Hippocampal formation (tissue), 2 donors: ENCODE data around the gene RAVER2.
A peak's percentile ranks its signal among the peaks of the same experiment; 100 is the strongest.
"Not testable (repeated sequence)": the region's sequence is repeated elsewhere in the genome, so short reads cannot be mapped to it uniquely, and the experiment has no call there.

Source experiments
- DNase-seq, 2 donors: peaks; one replicate each; lab custom pipeline; 2025; lab: John Stamatoyannopoulos, UW

The RAVER2 gene, protein sequence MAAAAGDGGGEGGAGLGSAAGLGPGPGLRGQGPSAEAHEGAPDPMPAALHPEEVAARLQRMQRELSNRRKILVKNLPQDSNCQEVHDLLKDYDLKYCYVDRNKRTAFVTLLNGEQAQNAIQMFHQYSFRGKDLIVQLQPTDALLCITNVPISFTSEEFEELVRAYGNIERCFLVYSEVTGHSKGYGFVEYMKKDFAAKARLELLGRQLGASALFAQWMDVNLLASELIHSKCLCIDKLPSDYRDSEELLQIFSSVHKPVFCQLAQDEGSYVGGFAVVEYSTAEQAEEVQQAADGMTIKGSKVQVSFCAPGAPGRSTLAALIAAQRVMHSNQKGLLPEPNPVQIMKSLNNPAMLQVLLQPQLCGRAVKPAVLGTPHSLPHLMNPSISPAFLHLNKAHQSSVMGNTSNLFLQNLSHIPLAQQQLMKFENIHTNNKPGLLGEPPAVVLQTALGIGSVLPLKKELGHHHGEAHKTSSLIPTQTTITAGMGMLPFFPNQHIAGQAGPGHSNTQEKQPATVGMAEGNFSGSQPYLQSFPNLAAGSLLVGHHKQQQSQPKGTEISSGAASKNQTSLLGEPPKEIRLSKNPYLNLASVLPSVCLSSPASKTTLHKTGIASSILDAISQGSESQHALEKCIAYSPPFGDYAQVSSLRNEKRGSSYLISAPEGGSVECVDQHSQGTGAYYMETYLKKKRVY

DNA sequence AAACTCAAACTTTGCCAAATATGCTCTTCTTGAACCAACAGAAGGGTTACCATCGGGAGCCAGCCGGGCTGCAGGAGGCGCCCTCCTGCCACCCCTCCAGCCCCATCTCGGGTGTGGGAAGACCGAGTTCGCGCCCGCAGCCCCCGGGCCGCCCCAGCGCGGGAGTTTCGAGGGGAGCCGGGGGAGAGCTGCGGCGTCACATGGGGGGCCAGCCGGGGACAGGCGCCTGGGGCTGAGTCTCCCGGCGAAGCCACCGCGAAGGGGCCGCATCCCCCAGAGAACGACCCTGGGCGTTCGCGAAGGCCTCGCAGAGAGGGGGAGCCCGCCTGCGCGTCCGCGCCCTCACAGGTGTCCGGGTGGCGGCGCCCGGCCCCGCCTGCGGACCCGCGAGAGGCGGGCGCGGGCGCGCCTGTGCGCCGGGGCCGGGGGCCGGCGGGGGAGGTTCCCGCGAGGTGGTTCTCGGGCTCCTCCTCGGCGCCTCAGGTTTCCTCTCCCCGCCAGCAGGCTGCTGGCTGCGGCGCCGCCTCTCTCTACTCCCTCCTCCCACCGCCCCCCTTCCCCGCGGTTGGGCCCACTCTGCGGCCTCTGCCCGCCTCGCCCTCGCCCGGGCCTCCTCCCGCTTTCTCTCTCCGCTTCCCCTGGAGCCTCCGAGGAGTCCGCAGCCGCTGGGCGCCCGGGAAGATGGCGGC, at the start of gene RAVER2:
TSS of gene RAVER2 (plus strand) at position 584 of the 689 bp plus-strand sequence. CDS start at position 682, 98 bp downstream.
- peak; percentile 40 to 42 for DNase-seq

GRCh38 chr1:64696879-64697278, 48.0 kb upstream of the RAVER2 start:
- DNase-seq: no peak

- DNase-seq: no peak
These were observed 45.5 kb upstream of the RAVER2 start for GRCh38 chr1:64699327-64699726.

GRCh38 chr1:64701071-64701470, 43.8 kb upstream of the RAVER2 start:
- DNase-seq: no peak

GRCh38 chr1:64701886-64702285, 43.0 kb upstream of the RAVER2 start:
- DNase-seq: no peak

GRCh38 chr1:64702670-64703069, 42.2 kb upstream of the RAVER2 start:
- DNase-seq: not testable (repeated sequence)

DNA sequence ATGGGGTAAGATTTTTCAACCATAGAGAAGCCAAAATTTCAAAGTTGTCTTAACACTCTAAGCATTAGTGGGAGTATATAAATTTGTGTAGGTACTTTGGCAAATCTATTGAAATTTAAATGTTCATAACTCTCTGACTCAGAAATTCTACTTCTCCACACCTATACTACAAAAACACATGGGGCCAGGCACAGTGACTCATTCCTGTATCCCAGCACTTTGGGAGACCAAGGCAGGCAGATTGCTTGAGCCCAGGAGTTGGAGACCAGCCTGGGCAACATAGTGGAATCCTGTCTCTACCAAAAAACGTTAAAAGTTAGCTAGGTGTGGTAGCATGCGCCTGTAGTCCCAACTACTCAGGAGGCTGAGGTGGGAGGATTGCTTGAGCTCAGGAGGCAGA, 41.3 kb upstream of the RAVER2 start:
- no peak for DNase-seq

- no peak for DNase-seq
These were observed 39.3 kb upstream of the RAVER2 start for GRCh38 chr1:64705591-64705990.

GRCh38 chr1:64711266-64711665, 33.6 kb upstream of the RAVER2 start:
- DNase-seq: no peak

- no peak for DNase-seq
These were observed 32.8 kb upstream of the RAVER2 start for GRCh38 chr1:64712049-64712448.

DNA sequence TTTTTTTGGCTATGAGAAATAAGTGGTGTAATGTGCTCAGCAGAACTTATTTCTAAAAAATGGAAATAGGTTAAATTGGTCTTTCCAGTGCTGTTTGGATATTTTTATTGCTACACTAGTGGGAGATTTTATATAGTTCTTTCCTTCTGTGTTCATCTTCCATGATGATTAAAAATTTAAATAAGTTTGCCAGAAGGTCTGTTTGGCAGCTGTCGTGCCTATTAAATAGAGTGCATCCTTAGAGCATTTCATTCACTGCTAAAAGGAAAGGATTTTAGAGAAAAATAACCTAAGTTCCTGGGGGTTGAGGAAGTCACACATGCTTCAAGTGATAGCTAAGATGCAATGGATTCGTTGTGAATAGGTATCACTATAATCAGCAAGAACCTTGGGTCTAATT, 29.7 kb upstream of the RAVER2 start:
- no peak for DNase-seq

DNA sequence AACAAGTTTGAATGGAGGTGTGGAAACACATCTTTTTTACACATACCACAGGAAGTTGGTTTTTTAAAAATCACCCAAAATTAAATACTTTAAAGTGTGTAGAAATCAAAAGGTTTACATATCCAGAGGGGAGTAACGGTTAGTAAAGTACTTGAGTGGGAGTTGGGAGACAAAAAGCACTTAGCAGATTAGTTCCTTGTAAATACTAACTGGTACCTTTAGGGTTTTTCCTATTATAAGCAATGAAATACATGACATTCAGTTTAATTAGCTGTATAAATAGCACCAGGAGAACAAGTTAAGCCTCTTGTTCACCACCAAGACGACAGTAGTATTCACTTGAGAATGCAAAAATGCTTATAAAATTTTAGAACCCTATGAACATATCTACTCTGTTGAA, 23.7 kb upstream of the RAVER2 start:
- DNase-seq: no peak

GRCh38 chr1:64721576-64722145, 23.2 kb upstream of the RAVER2 start:
- no peak for DNase-seq

GRCh38 chr1:64727861-64728260, 17.0 kb upstream of the RAVER2 start:
- DNase-seq: no peak

- DNase-seq: no peak
These were observed 11.1 kb upstream of the RAVER2 start for GRCh38 chr1:64733581-64734286.

DNA sequence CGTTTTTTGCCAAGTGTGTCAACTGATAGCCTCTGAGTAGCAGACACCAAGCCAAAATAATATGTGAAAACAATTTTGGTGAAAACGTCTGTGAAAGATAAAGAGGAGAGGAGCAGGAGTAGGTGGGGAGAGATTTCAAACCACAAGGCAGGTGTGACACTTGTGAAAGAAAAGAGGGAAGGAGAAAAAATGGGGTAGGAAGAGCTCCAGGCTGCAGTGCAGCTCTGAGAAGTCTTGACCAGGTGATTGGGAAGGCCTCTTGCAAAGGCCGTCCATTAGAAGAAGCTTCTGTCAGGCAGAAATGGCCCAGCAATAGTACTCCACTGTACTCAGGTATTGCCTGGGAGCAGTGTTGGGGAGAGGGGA, 10.6 kb upstream of the RAVER2 start:
- no peak for DNase-seq

DNA sequence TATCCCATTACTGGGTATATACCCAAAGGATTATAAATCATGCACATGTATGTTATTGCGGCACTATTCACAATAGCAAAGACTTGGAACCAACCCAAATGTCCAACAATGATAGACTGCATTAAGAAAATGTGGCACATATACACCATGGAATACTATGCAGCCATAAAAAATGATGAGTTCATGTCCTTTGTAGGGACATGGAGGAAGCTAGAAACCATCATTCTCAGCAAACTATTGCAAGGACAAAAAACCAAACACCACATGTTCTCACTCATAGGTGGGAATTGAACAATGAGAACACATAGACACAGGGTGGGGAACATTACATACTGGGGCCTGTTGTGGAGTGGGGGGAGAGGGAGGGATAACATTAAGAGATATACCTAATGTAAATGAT, 4.2 kb upstream of the RAVER2 start:
- DNase-seq: not testable (repeated sequence)

- no peak for DNase-seq
These were observed 852 bp upstream of the RAVER2 start for GRCh38 chr1:64743954-64744491.

DNA sequence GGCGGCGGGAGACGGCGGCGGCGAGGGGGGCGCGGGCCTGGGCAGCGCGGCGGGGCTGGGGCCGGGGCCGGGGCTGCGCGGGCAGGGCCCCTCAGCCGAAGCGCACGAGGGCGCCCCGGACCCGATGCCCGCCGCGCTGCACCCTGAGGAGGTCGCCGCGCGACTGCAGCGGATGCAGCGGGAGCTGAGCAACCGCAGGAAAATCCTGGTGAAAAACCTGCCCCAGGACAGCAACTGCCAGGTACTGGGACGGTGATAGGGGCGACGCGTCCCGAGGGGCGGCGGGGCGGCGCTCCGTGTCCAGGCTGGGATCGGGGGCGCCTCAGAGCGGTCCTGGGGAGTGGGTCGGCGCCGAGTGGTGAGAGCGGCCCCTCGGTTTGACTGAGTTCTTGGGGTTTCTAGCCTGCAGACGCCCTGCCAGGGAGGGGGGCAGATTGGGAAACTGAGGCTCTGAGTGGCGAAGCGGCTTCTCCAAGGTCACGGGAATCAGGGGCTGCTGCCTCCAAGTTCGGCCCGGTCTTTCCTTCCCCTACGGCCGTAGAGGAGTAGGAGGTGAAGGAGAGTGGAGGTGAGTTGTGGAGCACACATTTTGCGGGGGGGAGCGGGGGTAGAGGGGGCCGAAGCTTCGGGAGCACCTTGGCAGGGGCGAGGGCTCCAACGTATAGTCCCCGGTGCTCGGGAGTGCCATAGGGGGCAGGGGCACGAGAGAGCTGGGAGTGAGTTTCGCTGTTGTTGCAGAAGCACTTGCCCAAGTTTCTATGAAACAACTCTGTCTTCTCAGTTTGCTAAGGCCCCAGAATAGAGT, 508 bp downstream of the RAVER2 start:
- peak in 1 of 2 donors; percentile 40 for DNase-seq
